HG02981 (cell line): ENCODE measurements around the gene NR4A1.
A peak's percentile ranks its signal among the peaks of the same experiment; 100 is the strongest.

Source experiments
- ATAC-seq: cut with Tn5 transposase; IDR thresholded peaks from one replicate; pipeline ENCODE4 v1.9.1; 2021; ENCODE audit warnings: mild to moderate bottlenecking, moderate library complexity; ENCODE audit not compliant: unreplicated experiment

Gene NR4A1

DNA sequence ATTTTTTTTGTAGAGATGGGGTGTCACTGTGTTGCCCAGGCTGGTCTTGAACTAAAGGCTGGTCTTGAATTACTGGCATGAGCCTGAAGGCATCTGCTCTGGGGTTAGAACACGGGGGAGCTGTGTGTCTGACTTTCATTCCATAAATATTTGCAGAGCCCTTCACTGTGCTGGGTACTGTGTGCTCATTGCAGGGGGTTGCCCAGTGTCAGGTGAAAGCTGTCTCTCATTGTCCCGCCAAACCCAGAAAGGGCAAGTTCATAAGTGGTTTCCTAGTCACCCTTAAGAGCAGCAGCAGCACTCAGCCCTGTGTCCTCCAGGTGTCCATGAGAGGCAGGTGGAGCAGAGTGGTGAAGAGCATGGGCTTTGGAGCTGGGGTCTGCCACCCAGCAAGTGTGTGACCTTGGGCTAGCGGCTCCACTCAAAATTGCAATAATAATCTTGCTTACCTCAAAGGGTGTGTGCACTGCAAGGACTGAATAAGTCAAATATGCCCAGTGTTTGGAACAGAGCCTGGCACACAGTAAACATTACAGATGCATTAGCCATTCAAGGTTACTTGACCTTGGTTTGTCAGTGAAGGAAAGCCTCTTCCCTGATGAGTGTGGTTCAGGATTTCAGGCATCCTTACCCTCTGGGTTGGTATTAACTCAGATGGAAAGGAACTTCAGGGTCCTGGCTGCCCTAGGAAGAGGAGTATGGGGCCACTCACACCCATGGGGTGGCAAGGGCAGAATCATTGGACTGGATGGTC lies 23.9 kb downstream of the NR4A1 start:
- ATAC-seq = no peak

GRCh38 chr12:52076811-52077210 lies 25.6 kb downstream of the NR4A1 start:
- ATAC-seq = no peak

- no peak for ATAC-seq
These were observed 27.0 kb downstream of the NR4A1 start for GRCh38 chr12:52078276-52078675.

- no peak for ATAC-seq
These were observed 28.5 kb downstream of the NR4A1 start, which contains the start of gene SMIM41 for GRCh38 chr12:52079576-52080402. Gene SMIM41 (plus strand): TSS chr12:52079704. CDS start chr12:52079780, 76 bp downstream.

- ATAC-seq = no peak
These were observed 29.4 kb downstream of the NR4A1 start for GRCh38 chr12:52080403-52081251.

DNA sequence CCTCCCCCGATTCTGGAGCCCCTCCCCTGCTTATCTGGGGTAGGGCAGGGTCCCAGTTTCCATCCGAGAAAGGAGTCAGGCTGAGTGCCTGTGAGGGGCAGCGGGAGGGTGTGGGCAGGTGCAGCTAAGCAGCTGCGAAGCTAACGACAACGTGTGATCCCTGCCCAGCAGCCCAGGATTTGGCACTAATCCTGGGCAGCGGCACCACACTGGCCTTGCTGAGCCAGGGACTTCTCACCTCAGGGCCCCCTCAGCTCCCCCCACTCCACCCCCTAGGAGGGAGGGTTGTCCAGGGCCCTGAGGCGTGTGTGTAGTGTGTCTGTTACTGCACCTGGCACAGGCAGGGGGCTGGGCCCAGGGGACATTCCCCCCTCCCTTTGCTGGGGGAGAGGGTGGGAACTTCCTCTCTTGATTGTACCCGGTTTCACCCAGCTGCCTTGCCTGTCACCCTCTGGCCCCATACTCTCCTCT lies 30.1 kb downstream of the NR4A1 start:
- ATAC-seq = peak; percentile 74

GRCh38 chr12:52082026-52082668 lies 30.9 kb downstream of the NR4A1 start:
- no peak for ATAC-seq

DNA sequence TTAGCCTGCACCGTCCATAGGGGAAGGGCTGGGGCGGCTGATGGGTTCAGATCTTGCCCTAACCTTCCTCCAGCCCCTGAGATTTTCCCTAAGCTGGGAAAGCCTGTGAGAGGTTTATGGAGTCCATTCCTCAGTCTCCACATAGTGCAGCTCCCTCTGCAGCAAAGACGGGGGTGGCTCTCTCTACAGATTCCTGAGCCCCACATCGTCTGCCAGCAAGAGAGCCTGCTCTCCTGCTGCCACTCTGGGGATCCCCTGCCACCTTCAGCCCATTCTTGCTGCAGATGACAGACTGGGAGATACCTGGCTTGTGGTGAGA lies 31.4 kb downstream of the NR4A1 start:
- ATAC-seq = no peak

- ATAC-seq = no peak
These were observed 31.9 kb downstream of the NR4A1 start for GRCh38 chr12:52082988-52083637.

DNA sequence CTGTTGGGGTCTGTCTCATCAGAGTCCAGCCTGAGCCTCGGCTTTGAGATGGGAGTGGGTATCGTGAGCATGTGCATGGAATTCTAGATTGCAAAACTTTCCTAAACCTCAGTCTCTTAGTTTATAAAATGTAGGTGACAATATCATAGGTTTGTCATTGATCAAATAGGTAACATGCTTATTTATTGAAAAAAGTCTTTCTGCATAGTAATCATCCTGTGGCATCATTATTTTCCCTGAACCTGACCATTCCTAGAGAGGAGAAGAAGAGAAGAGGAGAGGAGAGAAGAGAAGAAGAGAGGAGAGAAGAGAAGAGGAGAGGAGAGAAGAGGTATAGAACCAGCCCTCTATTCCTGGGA lies 32.4 kb downstream of the NR4A1 start:
- no peak for ATAC-seq

DNA sequence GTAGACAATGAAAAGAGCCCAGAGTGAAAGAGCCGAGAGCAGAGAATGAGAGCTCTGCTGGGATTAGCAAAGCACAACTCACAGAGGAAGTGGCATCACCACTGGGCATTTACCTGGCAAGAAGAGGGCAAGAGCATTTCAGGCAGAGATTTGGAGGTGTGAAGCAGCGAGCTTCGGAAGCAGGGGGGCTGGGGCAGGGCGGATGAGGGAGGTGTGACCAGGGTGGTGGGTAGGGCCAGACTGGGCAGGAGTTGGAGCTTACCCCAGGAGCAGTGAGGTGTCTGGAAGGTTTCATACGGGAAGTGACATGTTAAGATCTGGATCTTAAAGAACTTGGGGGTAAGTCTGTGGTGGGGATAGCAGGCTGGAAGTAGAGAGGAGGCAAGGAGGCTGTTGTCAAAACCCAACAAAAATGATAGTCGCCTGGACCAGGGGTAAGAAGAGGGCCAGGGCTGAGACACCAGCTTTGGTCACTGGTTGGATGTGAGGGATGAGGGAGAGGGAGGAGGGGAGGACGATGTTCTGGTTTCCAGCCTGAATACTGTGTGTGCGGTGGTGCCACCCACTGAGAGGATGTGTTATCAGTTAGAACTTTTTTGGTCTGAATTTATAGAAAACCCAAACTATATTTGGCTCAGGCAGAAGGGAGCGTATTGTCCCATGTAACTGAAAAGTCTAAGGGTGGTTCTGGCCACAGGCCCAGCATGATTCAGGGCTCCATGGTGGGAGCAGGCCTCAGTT lies 33.4 kb downstream of the NR4A1 start:
- no peak for ATAC-seq

- ATAC-seq = no peak
These were observed 34.5 kb downstream of the NR4A1 start for GRCh38 chr12:52085682-52086180.

GRCh38 chr12:52086366-52086765 lies 35.1 kb downstream of the NR4A1 start:
- ATAC-seq = no peak

- ATAC-seq = no peak
These were observed 35.9 kb downstream of the NR4A1 start for GRCh38 chr12:52086944-52087835.

- no peak for ATAC-seq
These were observed 36.9 kb downstream of the NR4A1 start for GRCh38 chr12:52087961-52088820.

- ATAC-seq = no peak
These were observed 38.2 kb downstream of the NR4A1 start for GRCh38 chr12:52089491-52089890.

DNA sequence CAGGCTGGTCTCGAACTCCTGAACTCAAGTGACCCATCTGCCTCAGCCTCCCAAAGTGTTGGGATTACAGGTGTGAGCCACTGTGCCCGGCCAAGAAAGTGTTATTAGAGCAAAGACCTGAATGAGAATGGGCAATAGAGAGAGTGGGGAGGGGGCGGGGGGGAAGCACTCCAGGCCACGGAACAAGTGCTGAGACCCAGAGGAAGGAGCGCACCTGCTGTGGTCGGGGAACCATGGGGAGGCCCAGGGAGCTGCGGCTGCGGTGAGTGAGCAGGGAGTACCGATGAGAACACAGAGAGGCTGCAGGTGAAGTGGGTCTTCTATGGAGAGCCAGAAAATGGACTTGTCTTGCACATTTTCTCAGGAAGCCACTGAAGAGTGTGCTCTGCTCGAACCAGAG lies 39.0 kb downstream of the NR4A1 start:
- ATAC-seq = no peak
